PFSK-1 (cell line): Measurements from ENCODE around the gene HSF5.

Experiments
- POLR2AphosphoS5 ChIP-seq: IDR thresholded peaks from 2 replicates; pipeline ENCODE4 v1.6.1; 2012; ENCODE audit warnings: low read depth, mild to moderate bottlenecking, control low read depth, low read length, moderate library complexity
- SIN3A ChIP-seq: IDR thresholded peaks from 2 replicates; pipeline ENCODE4 v1.6.1; 2012; ENCODE audit warnings: mild to moderate bottlenecking, low read length, moderate library complexity, borderline replicate concordance; ENCODE audit not compliant: insufficient read depth
- TF ChIP-seq, protein P1 (sequence below), 2 experiments: IDR thresholded peaks; 2 replicates each; pipeline versions ENCODE4 v1.6.1 to v1.8.0; 2011 to 2012; ENCODE audit warnings: low read depth in 2 of 2, low read length in 2 of 2, control low read depth in 1 of 2, inconsistent platforms in 1 of 2, mild to moderate bottlenecking in 1 of 2, moderate library complexity in 1 of 2; ENCODE audit not compliant: insufficient read depth in 1 of 2

DNA sequence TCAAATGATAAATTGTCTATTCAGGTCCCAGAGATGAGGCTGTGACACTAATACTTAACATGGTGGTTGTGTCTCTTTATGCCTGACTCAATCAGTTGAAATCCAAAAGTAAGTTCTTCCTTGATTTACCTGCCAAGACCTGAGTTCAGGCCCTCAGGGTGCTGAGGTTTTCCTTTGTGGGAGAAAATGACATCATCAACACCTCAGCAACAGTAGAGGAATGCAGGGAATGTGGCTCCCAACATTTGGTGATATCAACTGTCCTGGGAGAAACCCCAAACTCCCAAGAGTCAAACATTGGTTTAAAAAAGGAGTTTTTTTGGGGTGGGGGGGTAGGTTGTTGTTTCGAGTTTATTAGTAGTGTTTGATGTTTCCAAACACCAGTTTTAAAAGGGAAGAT lies 85.5 kb downstream of the HSF5 start:
- TF ChIP-seq SIN3A (no peak), POLR2AphosphoS5 (no peak)
- TF ChIP-seq, protein P1, sequence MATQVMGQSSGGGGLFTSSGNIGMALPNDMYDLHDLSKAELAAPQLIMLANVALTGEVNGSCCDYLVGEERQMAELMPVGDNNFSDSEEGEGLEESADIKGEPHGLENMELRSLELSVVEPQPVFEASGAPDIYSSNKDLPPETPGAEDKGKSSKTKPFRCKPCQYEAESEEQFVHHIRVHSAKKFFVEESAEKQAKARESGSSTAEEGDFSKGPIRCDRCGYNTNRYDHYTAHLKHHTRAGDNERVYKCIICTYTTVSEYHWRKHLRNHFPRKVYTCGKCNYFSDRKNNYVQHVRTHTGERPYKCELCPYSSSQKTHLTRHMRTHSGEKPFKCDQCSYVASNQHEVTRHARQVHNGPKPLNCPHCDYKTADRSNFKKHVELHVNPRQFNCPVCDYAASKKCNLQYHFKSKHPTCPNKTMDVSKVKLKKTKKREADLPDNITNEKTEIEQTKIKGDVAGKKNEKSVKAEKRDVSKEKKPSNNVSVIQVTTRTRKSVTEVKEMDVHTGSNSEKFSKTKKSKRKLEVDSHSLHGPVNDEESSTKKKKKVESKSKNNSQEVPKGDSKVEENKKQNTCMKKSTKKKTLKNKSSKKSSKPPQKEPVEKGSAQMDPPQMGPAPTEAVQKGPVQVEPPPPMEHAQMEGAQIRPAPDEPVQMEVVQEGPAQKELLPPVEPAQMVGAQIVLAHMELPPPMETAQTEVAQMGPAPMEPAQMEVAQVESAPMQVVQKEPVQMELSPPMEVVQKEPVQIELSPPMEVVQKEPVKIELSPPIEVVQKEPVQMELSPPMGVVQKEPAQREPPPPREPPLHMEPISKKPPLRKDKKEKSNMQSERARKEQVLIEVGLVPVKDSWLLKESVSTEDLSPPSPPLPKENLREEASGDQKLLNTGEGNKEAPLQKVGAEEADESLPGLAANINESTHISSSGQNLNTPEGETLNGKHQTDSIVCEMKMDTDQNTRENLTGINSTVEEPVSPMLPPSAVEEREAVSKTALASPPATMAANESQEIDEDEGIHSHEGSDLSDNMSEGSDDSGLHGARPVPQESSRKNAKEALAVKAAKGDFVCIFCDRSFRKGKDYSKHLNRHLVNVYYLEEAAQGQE (IDR thresholded peaks at IDR 0.05; ENCODE audit: insufficient read depth in 1 of 2, low read depth in 2 of 2, low read length in 2 of 2), result no peak
